Stimulated activated CD4-positive, alpha-beta T cell treated with anti-CD3 and anti-CD28 coated beads, TNF-alpha, amount 100 ng/mL, for 1 hour (primary cell): Measurements from ENCODE around the gene ARHGDIG.

ENCODE experiments used
- DNase-seq, 3 donors: peaks; one replicate each; pipeline ENCODE4 v3.0.0-alpha.2; 2020; ENCODE audit warnings: low read depth in 3 of 3, low spot score in 1 of 3

The ARHGDIG gene

GRCh38 chr16:280005-280460 is 358 bp upstream of the ARHGDIG start:
- no peak for DNase-seq

DNA sequence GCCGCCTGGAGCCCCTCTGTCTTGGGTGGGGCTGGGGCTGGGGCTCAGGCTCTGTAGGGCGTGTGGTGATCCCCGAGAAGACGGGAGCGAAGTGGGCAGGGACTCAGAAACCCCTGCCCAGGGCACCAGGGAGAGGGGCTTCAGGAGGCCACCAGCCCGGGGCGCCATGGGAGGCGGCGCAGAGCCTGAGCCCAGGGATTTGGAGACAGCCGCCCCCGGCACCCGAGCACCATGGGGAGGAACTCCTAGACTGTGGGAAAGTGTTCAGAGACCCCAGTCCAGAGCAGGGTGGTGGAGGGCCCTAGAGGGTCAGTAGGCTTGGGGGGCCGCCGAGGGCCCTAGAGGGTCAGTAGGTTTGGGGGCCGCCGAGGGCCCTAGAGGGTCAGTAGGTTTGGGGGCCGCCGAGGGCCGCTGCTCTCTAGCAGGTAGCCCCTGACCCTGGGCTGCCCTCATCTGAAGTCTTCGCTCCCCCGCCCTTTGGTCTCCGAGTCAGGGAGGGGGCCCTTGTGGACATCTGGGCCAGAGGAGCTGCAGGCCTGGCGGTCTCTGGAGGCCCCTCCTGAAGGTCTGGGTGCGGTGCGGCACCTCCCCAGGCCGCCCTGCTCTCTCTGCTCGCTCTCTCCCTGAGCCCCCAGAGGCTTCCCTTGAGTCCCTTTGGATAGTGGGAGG is 734 bp downstream of the ARHGDIG start:
- no peak for DNase-seq

DNA sequence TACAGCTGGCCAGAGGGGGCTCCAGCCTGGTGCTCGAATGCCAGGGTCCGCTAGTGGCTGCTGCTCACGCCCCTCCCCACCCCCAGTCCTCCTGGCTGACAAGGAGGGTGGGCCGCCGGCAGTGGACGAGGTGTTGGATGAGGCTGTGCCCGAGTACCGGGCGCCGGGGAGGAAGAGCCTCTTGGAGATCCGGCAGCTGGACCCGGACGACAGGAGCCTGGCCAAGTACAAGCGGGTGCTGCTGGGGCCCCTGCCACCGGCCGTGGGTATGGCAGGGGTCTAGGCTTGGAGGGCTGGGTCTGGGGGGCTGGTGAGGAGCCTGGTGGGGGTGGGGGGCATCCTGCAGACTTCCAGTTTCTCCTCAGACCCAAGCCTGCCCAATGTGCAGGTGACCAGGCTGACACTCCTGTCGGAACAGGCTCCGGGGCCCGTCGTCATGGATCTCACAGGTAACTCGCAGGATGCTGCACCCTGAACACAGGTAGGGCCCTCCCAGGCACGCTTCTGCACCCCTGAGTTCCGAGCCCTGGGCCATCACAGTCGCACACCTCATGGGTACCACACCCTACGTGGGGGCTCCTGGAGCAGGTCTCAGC is 1.4 kb downstream of the ARHGDIG start:
- DNase-seq: no peak

DNA sequence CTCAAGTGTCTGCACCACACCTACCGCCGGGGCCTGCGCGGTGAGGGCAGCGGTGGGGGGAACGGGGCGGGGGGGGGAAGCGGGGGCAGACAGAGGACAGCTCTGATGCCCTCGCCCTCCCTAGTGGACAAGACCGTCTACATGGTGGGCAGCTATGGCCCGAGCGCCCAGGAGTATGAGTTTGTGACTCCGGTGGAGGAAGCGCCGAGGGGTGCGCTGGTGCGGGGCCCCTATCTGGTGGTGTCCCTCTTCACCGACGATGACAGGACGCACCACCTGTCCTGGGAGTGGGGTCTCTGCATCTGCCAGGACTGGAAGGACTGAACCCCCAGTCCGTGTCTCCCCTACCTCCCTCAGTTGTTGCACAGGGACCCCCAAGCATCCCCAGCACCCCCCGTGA is 2.1 kb downstream of the ARHGDIG start:
- DNase-seq: no peak

- no peak for DNase-seq
Measured at GRCh38 chr16:283033-283805, 2.8 kb downstream of the ARHGDIG start, which contains the start of gene PDIA2. TSS of gene PDIA2 (plus strand) at chr16:283164. CDS start at chr16:283170, 6 bp downstream.

- DNase-seq: no peak
Measured at GRCh38 chr16:284204-285120, 4.1 kb downstream of the ARHGDIG start.

- no peak for DNase-seq
Measured at GRCh38 chr16:285146-286055, 5.0 kb downstream of the ARHGDIG start.

DNA sequence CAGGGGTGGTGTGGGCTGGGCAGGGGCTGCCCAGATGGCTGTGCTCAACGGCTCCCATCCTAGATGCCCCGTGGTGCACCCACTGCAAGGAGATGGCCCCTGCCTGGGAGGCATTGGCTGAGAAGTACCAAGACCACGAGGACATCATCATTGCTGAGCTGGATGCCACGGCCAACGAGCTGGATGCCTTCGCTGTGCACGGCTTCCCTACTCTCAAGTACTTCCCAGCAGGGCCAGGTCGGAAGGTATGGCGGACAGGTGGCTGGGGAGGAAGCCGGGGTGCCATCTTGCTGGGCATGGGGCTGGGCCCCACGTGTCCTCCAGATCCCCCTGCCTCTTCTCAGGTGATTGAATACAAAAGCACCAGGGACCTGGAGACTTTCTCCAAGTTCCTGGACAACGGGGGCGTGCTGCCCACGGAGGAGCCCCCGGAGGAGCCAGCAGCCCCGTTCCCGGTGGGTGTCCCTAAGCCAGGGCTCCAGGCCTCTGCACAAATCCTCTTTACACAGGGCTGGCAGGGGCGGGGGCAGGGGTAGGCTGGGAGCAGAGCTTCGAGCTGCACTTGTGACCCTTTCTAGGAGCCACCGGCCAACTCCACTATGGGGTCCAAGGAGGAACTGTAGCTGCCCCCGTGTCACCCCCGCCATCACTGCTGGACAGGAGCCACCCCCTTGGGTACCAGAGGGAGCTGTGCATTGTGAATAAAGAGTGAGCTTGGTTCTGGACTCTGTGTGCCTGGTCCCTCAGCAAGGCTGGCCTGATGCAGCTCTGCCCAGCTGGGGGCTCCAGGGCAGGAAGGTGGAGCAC is 6.3 kb downstream of the ARHGDIG start:
- DNase-seq: no peak

GRCh38 chr16:287298-287811 is 7.0 kb downstream of the ARHGDIG start:
- no peak for DNase-seq

GRCh38 chr16:287981-288920 is 7.9 kb downstream of the ARHGDIG start:
- DNase-seq: no peak

DNA sequence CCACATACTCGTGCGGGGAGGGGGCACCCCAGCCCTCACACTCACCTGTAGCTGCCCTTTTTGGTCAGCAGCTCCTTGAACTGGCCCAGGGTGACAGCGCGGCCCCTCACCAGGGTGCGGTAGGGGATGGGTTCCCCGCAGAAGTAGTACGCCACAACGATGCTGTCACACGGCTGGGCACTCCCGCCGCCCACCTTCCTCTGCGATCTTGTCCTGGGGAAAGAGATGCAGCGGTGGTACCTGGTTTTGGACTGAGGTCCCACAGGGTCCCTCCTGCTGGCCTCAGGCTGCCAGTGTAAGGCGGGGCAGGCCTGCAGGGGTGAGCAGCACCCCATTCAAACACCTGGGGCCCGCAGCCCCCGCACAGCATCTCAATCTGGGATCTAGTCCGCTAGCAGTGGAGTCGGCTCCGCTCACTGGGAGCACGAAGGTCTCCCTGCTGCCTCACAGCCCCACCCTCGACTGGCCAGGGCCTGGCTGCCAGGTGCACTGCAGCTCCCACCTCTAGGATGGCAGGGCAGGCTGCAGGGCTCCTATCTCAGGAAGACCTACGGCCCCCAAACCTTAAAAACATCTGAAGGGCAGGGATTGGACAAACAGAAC is 9.1 kb downstream of the ARHGDIG start:
- DNase-seq: no peak

GRCh38 chr16:290015-290680 is 9.8 kb downstream of the ARHGDIG start:
- DNase-seq: no peak

GRCh38 chr16:290681-291405 is 10.5 kb downstream of the ARHGDIG start:
- DNase-seq: no peak

GRCh38 chr16:291539-291938 is 11.1 kb downstream of the ARHGDIG start:
- no peak for DNase-seq

DNA sequence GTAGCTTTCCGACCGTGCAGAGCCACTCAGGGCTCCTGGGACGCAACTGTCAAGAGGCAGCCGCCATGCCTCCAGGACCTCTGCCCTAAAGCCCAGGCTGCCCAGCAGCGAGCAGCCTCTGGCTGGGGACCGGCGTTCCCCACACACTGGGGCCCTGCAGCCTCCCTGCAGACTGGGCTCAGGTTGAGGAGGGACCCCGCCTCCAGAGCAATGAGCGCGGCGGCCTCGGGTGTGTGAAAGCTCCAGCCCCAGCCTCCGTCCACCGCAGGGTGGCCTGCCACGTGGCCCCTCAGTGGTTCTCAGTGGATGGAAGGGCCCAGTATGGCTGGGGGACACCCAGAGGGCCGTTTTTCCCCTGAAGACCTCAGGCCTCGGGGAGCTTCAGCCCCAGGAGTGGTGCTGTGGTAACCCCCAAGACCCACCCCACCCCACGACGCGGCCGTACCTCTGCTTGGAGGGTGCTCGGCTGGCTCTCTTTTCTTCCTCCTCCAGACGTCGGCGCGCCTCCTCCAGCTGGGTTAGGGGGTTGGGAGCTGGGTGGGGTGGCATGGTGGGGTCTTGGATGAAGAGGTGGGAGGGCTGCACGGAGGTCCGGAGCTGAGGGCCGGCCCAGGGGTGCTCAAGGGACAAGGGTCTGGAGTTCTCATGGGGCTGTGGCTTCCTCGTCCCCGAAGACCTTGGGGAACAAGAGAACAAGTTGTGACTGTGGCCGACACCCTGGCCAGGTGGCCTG is 12.8 kb downstream of the ARHGDIG start:
- no peak for DNase-seq

GRCh38 chr16:296276-296675 is 15.9 kb downstream of the ARHGDIG start:
- DNase-seq: no peak
